IMR-90 (cell line): ENCODE measurements around the gene PGK1. TPM values are rescaled to one million over a fixed set of nuclear protein-coding genes. Genes with fewer than 3 reads are reported as not detected.
"Not testable (repeated sequence)": the region's sequence is repeated elsewhere in the genome, so short reads cannot be mapped to it uniquely, and the experiment has no call there.

Experiments used
- ATAC-seq: fragments of 200-7000 bp; cut with Tn5 transposase; 2 replicates; pipeline ENCODE4 v1.9.1; 2020; ENCODE audit warnings: low read depth, mild to moderate bottlenecking, moderate library complexity
- BruUV-seq: library from RNA; stranded (reverse); fragments of 400-500 nt; replicated peaks from 2 replicates; lab custom pipeline; 2021; lab: Mats Ljungman, UMichigan
- CTCF ChIA-PET: fragments of 300-600 bp; formaldehyde crosslinking; extraction: SDS; loops from one replicate; lab custom pipeline; 2021; ENCODE audit warnings: antibody characterized with exemption; lab: Yijun Ruan, JAX
- POLR2A ChIA-PET: fragments of 300-600 bp; sonication (Branson Sonifier 250); formaldehyde crosslinking; loops from one replicate; lab custom pipeline; 2022; ENCODE audit warnings: antibody characterized with exemption; ENCODE audit not compliant: unreplicated experiment; lab: Charles Lee
- DNase-seq: peaks from one replicate; pipeline ENCODE4 v3.0.0; 2013
- H2AFZ ChIP-seq: replicated peaks from 2 replicates; pipeline ENCODE3; 2013; ENCODE audit warnings: low read length, mild to moderate bottlenecking; ENCODE audit not compliant: poor library complexity
- H2AK5ac ChIP-seq: 2 replicates; pipeline ENCODE4 v1.6.1; 2013; ENCODE audit warnings: low read depth, low read length, inconsistent platforms
- H2AK9ac ChIP-seq: replicated peaks from 2 replicates; pipeline ENCODE3; 2013; ENCODE audit warnings: mild to moderate bottlenecking, low read depth, low read length, moderate library complexity; ENCODE audit not compliant: poor library complexity
- H2BK120ac ChIP-seq: 2 replicates; pipeline ENCODE4 v1.6.1; 2013; ENCODE audit warnings: low read depth, low read length, inconsistent platforms
- H2BK15ac ChIP-seq: 3 replicates; pipeline ENCODE4 v1.6.1; 2013; ENCODE audit warnings: low read depth, low read length, inconsistent platforms
- H2BK20ac ChIP-seq: 2 replicates; pipeline ENCODE4 v1.6.1; 2013; ENCODE audit warnings: low read depth, mild to moderate bottlenecking, inconsistent platforms, low read length, moderate library complexity
- H2BK5ac ChIP-seq: 2 replicates; pipeline ENCODE4 v1.6.1; 2013; ENCODE audit warnings: mild to moderate bottlenecking, low read depth, low read length, inconsistent platforms; ENCODE audit not compliant: poor library complexity, severe bottlenecking
- H3K14ac ChIP-seq: replicated peaks from 2 replicates; pipeline ENCODE4 v1.6.1; 2013; ENCODE audit warnings: low read depth, low read length, inconsistent platforms
- H3K18ac ChIP-seq: 2 replicates; pipeline ENCODE4 v1.6.1; 2013; ENCODE audit warnings: low read depth, low read length, control low read depth
- H3K23ac ChIP-seq: 2 replicates; pipeline ENCODE4 v1.6.1; 2013; ENCODE audit warnings: low read depth, low read length, inconsistent platforms
- H3K27ac ChIP-seq: 2 replicates; pipeline ENCODE4 v1.5.1; 2013; ENCODE audit warnings: mild to moderate bottlenecking, control low read depth, low read length; ENCODE audit not compliant: insufficient read depth
- H3K27me3 ChIP-seq: 2 replicates; pipeline ENCODE4 v1.6.1; 2013; ENCODE audit warnings: low read length; ENCODE audit not compliant: control insufficient read depth, insufficient read depth
- H3K36me3 ChIP-seq: 2 replicates; pipeline ENCODE4 v1.6.1; 2013; ENCODE audit warnings: low read length, mixed read lengths; ENCODE audit not compliant: control insufficient read depth, insufficient read depth
- H3K4ac ChIP-seq: 2 replicates; pipeline ENCODE4 v1.6.1; 2013; ENCODE audit warnings: low read depth, low read length, inconsistent platforms
- H3K4me1 ChIP-seq: 2 replicates; pipeline ENCODE4 v1.6.1; 2013; ENCODE audit warnings: low read length, mixed read lengths; ENCODE audit not compliant: control insufficient read depth, insufficient read depth
- H3K4me2 ChIP-seq: 2 replicates; pipeline ENCODE4 v1.6.1; 2013; ENCODE audit warnings: low read depth, mild to moderate bottlenecking, control low read depth, low read length, moderate library complexity
- H3K4me3 ChIP-seq: 2 replicates; pipeline ENCODE4 v1.5.1; 2013; ENCODE audit warnings: low read depth, mild to moderate bottlenecking, control low read depth, low read length, moderate library complexity; ENCODE audit not compliant: insufficient read depth
- H3K56ac ChIP-seq: 2 replicates; pipeline ENCODE4 v1.6.1; 2013; ENCODE audit warnings: low read length, inconsistent platforms; ENCODE audit not compliant: insufficient read depth; ENCODE audit errors: extremely low read depth
- H3K79me1 ChIP-seq, 2 experiments: 2 replicates each; pipeline ENCODE4 v1.6.1; 2013; ENCODE audit warnings: low read length in 2 of 2, inconsistent platforms in 1 of 2, low read depth in 1 of 2
- H3K9ac ChIP-seq: 2 replicates; pipeline ENCODE4 v1.6.1; 2013; ENCODE audit warnings: low read depth, low read length, control low read depth
- H3K9me1 ChIP-seq: 2 replicates; pipeline ENCODE4 v1.6.1; 2013; ENCODE audit warnings: low read length, inconsistent platforms; ENCODE audit not compliant: insufficient read depth
- H3K9me3 ChIP-seq: 2 replicates; pipeline ENCODE4 v1.6.1; 2013; ENCODE audit warnings: low read length; ENCODE audit not compliant: control insufficient read depth, insufficient read depth
- H4K20me1 ChIP-seq: 2 replicates; pipeline ENCODE4 v1.6.1; 2013; ENCODE audit warnings: low read length, inconsistent platforms; ENCODE audit not compliant: insufficient read depth
- H4K5ac ChIP-seq: 2 replicates; pipeline ENCODE4 v1.6.1; 2013; ENCODE audit warnings: mild to moderate bottlenecking, low read depth, low read length, control low read depth
- H4K8ac ChIP-seq, 2 experiments: 2 replicates each; pipeline ENCODE4 v1.6.1; 2013; ENCODE audit warnings: low read depth in 2 of 2, low read length in 2 of 2, control low read depth in 1 of 2, inconsistent platforms in 1 of 2
- H4K91ac ChIP-seq: 2 replicates; pipeline ENCODE4 v1.6.1; 2013; ENCODE audit warnings: low read depth, low read length, inconsistent platforms; ENCODE audit not compliant: insufficient read depth
- WGBS, 2 experiments: methylation state at CpG; one replicate each; pipeline versions ENCODE4 v1.1.5 to v1.1.7; 2013; ENCODE audit warnings: missing lambda C conversion rate in 2 of 2; ENCODE audit not compliant: insufficient read length in 1 of 2; ENCODE audit errors: extremely low coverage in 2 of 2; 5-methylcytosine and 5-hydroxymethylcytosine counted together
- dilution Hi-C: fragments of 300-500 bp; cut with HindIII; formaldehyde crosslinking; loops from one replicate; pipeline ENCODE4 v1.14.3; 2018; ENCODE audit warnings: low sequenced_read_pairs; ENCODE audit not compliant: unreplicated experiment
- in situ Hi-C: fragments of 300-500 bp; cut with MboI; formaldehyde crosslinking; loops from 3 replicates; pipeline ENCODE4 v1.14.3; 2019; ENCODE audit warnings: low sequenced_read_pairs, inconsistent platforms, mixed read lengths
- intact Hi-C: fragments of 100-400 bp; cut with micrococcal nuclease; formaldehyde crosslinking; loops from 2 replicates; pipeline ENCODE4 v1.10.0; 2022
- polyA plus RNA-seq, 3 experiments: library from polyadenylated mRNA; depleted of rRNA; stranded (reverse); fragments of >200 nt; gene quantifications; 2 replicates each; pipeline ENCODE4 v1.2.3, GENCODE V29; 2012; ENCODE audit warnings: low replicate concordance in 1 of 3
- total RNA-seq: library from RNA; depleted of rRNA; stranded (reverse); fragments of >200 nt; gene quantifications from 2 replicates; pipeline ENCODE4 v1.2.3, GENCODE V29; 2012

Gene PGK1
- total and polyA plus RNA-seq, 2 of the 4 experiments (the other 2 are of a cell fraction): 498 to 744 TPM

DNA sequence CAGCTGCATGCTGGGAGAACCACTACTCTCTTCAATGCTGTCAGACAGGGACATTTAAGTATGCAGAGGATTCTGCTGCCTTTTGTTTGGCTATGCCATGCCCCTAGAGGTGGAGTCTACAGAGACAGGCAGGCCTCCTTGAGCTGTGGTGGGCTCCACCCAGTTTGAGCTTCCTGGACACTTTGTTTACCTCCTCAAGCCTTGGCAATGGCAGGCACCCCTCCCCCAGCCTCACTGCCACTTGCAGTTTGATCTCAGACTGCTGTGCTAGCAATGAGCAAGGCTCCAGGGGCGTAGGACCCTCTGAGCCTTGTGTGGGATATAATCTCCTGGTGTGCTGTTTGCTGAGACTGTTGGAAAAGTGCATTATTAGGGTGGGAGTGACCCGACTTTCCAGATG is 53.3 kb downstream of the PGK1 start:
- in situ Hi-C loops, H3K56ac ChIP-seq, H3K79me1 ChIP-seq, H3K27me3 ChIP-seq, H3K23ac ChIP-seq, H3K36me3 ChIP-seq, H3K4me1 ChIP-seq, H2BK120ac ChIP-seq, H4K8ac ChIP-seq, H3K4me3 ChIP-seq, H3K9ac ChIP-seq, DNase-seq, H3K9me1 ChIP-seq, H3K4ac ChIP-seq, H2AFZ ChIP-seq, H3K18ac ChIP-seq, H2BK15ac ChIP-seq, POLR2A ChIA-PET, H2AK5ac ChIP-seq, H4K91ac ChIP-seq, ATAC-seq, H3K9me3 ChIP-seq, H3K4me2 ChIP-seq, H3K14ac ChIP-seq, H4K5ac ChIP-seq, H3K27ac ChIP-seq, H2BK5ac ChIP-seq, H4K20me1 ChIP-seq, BruUV-seq, H2BK20ac ChIP-seq, dilution Hi-C loops, H2AK9ac ChIP-seq: not testable (repeated sequence)
- CTCF ChIA-PET: interaction anchor here (0.6 kb wide), 1 partner anchor 11 kb away, joined by 3 read pairs; no protein-coding TSS in a partner anchor
- no CpG with 5 or more reads among the region's 2 CpGs for WGBS, 2 experiments
- intact Hi-C loops: loop anchor here (1.0 kb wide), 1 partner anchor 11 kb away; no protein-coding TSS in a partner anchor

DNA sequence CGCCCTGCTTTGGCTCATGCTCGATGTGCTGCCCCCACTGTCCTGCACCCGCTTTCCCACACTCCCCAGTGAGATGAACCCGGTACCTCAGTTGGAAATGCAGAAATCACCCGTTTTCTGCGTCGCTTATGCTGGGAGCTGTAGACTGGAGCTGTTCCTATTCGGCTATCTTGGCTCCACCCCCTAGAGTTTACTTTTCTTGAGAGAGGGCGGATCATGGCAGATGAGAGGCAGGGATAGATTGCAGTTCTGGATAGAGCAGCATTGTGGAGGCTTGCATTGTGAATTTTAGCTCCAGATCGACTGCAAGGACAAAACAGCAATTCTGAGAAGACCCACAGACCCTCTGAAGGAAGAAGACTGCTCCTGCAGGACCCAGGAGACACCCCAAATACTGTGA is 53.8 kb downstream of the PGK1 start:
- H3K4me3 ChIP-seq, H3K9me1 ChIP-seq, H4K8ac ChIP-seq, H2BK20ac ChIP-seq, H3K9ac ChIP-seq, H2AK9ac ChIP-seq, H3K14ac ChIP-seq, POLR2A ChIA-PET, H2BK120ac ChIP-seq, H3K27ac ChIP-seq, H3K56ac ChIP-seq, H3K27me3 ChIP-seq, H3K18ac ChIP-seq, H3K4me2 ChIP-seq, H4K5ac ChIP-seq, CTCF ChIA-PET, in situ Hi-C loops, H3K23ac ChIP-seq, H2AK5ac ChIP-seq, H3K79me1 ChIP-seq, H3K4me1 ChIP-seq, H4K20me1 ChIP-seq, DNase-seq, H3K9me3 ChIP-seq, H2AFZ ChIP-seq, ATAC-seq, H3K4ac ChIP-seq, H2BK15ac ChIP-seq, dilution Hi-C loops, H4K91ac ChIP-seq, H3K36me3 ChIP-seq, H2BK5ac ChIP-seq, BruUV-seq: not testable (repeated sequence)
- 25% methylated on average over 2 of the region's 10 CpGs; no CpG with 5 or more reads in 1 of the 2 experiments for WGBS, 2 experiments
- intact Hi-C loops: loop anchor here (1.0 kb wide), 1 partner anchor 12 kb away; no protein-coding TSS in a partner anchor
